ENCODE data around the gene KIF13A. TPM values are rescaled to one million over a fixed set of nuclear protein-coding genes. Genes with fewer than 3 reads are reported as not detected.
"Not testable (repeated sequence)": the region's sequence is repeated elsewhere in the genome, so short reads cannot be mapped to it uniquely, and the experiment has no call there.

KIF13A gene
- total RNA-seq, 5 donors from 2014 or later (not counting 1 experiment from before 2014, with no cell fraction given): 0.55 to 2.0 (median 0.92) TPM

DNA sequence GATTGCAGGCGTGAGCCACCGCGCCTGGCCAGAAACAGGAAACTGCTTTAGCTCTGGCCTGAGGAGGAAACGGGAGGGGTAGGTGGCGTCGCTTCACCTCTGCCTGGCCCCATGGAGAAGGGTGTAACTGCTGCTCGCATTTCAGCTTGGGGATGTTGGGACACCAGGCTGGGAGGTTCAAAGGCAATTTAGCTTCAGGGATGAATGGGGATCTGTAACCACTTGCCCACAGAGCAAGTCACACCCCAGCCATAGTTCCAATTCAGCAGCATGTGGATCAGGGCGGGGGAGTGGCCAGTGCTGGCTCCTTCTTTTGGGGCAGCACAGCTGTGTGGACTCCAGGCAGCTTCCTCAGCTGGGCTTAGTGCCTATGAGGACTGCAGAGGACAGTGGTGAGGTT is 245.9 kb downstream of the KIF13A start:
- H3K4me3 Mint-ChIP-seq: no peak overlapping the region
- Histone ChIP-seq H3K4me1 (ENCODE audit: control insufficient read depth in 1 of 2, extremely low read depth in 1 of 2, insufficient read depth in 2 of 2, low read length in 2 of 2) (no peaks in the 10 kb centered on the region), H3K4me3 (ENCODE audit: control insufficient read depth in 1 of 2, extremely low read depth in 1 of 2, low read length in 1 of 2) (no peak overlapping the region), H3K27me3 (replicated peaks in 1 of 2; ENCODE audit: control insufficient read depth in 2 of 2, extremely low read depth in 1 of 2, insufficient read depth in 2 of 2, low read length in 1 of 2) (peaks cover 0 to 18% of the 10 kb centered on the region in 2 experiments), H3K27ac (ENCODE audit: low read length) (no peak overlapping the region), H3K36me3 (ENCODE audit: control insufficient read depth in 2 of 2, extremely low read depth in 1 of 2, insufficient read depth in 1 of 2, low read length in 1 of 2) (no peaks in the 10 kb centered on the region), H3K9me3 (no peaks in the 10 kb centered on the region)
- H3K27ac Mint-ChIP-seq: no peak overlapping the region
- peaks cover 16 to 21% (median 18%) of the 10 kb centered on the region in 3 donors for H3K9me3 Mint-ChIP-seq
- DNase-seq (no peak), ATAC-seq (replicated peaks in 1 of 4) (no peak)
- ChIA-PET POLR2A (no interaction called here), CTCF (no interaction called here)
- 67% methylated on average over 3 of the region's 8 CpGs for WGBS (ENCODE audit: insufficient coverage)
- peaks cover 5 to 8% of the 10 kb centered on the region in 2 donors for H3K27me3 Mint-ChIP-seq
- H3K4me1 Mint-ChIP-seq: peaks cover 0 to 2% (median 0%) of the 10 kb centered on the region in 3 donors
- H3K36me3 Mint-ChIP-seq: peaks cover 6% of the 10 kb centered on the region

- peaks cover 0 to 2% (median 0%) of the 10 kb centered on the region in 3 donors for H3K4me1 Mint-ChIP-seq
- no peak overlapping the region for H3K27ac Mint-ChIP-seq
- H3K36me3 Mint-ChIP-seq: peaks cover 6% of the 10 kb centered on the region
- no peaks in the 10 kb centered on the region for H3K9me3 ChIP-seq
- H3K4me3 ChIP-seq (ENCODE audit: control insufficient read depth in 1 of 2, extremely low read depth in 1 of 2, low read length in 1 of 2): no peak overlapping the region
- H3K27me3 Mint-ChIP-seq: peaks cover 5 to 8% of the 10 kb centered on the region in 2 donors
- no peak overlapping the region for H3K27ac ChIP-seq (ENCODE audit: low read length)
- ChIA-PET CTCF (interaction anchor here in 1 of 2 donors (0.5 kb wide), 1 partner anchor 64 kb away, joined by 5 read pairs; no protein-coding TSS in a partner anchor), POLR2A (no interaction called here)
- no peak for ATAC-seq (replicated peaks in 1 of 4)
- DNase-seq: no peak
- H3K4me3 Mint-ChIP-seq: no peak overlapping the region
- H3K9me3 Mint-ChIP-seq: peaks cover 16 to 21% (median 18%) of the 10 kb centered on the region in 3 donors
- 70% methylated on average over 5 of the region's 5 CpGs for WGBS (ENCODE audit: insufficient coverage)
- no peaks in the 10 kb centered on the region for H3K36me3 ChIP-seq (ENCODE audit: control insufficient read depth in 2 of 2, extremely low read depth in 1 of 2, insufficient read depth in 1 of 2, low read length in 1 of 2)
- peaks cover 0 to 18% of the 10 kb centered on the region in 2 experiments for H3K27me3 ChIP-seq (replicated peaks in 1 of 2; ENCODE audit: control insufficient read depth in 2 of 2, extremely low read depth in 1 of 2, insufficient read depth in 2 of 2, low read length in 1 of 2)
- no peaks in the 10 kb centered on the region for H3K4me1 ChIP-seq (ENCODE audit: control insufficient read depth in 1 of 2, extremely low read depth in 1 of 2, insufficient read depth in 2 of 2, low read length in 2 of 2)
These were observed 246.7 kb downstream of the KIF13A start for GRCh38 chr6:17740559-17741220.

GRCh38 chr6:17737704-17738252 is 249.7 kb downstream of the KIF13A start:
- Histone ChIP-seq H3K36me3 (ENCODE audit: control insufficient read depth in 2 of 2, extremely low read depth in 1 of 2, insufficient read depth in 1 of 2, low read length in 1 of 2) (no peaks in the 10 kb centered on the region), H3K4me1 (ENCODE audit: control insufficient read depth in 1 of 2, extremely low read depth in 1 of 2, insufficient read depth in 2 of 2, low read length in 2 of 2) (no peaks in the 10 kb centered on the region), H3K9me3 (no peaks in the 10 kb centered on the region), H3K4me3 (ENCODE audit: control insufficient read depth in 1 of 2, extremely low read depth in 1 of 2, low read length in 1 of 2) (no peak overlapping the region), H3K27me3 (replicated peaks in 1 of 2; ENCODE audit: control insufficient read depth in 2 of 2, extremely low read depth in 1 of 2, insufficient read depth in 2 of 2, low read length in 1 of 2) (peaks cover 0 to 14% of the 10 kb centered on the region in 2 experiments), H3K27ac (ENCODE audit: low read length) (no peak overlapping the region)
- DNase-seq (no peak), ATAC-seq (replicated peaks in 1 of 4) (no peak)
- POLR2A ChIA-PET: no interaction called here
- Mint-ChIP-seq H3K27me3 (peaks cover 5 to 8% of the 10 kb centered on the region in 2 donors), H3K9me3 (peaks cover 16 to 21% (median 18%) of the 10 kb centered on the region in 3 donors), H3K36me3 (peaks cover 6% of the 10 kb centered on the region), H3K27ac (no peak overlapping the region), H3K4me1 (no peaks in the 10 kb centered on the region), H3K4me3 (no peak overlapping the region)
- CTCF ChIA-PET: no interaction called here
- WGBS (ENCODE audit: insufficient coverage): no CpG with 5 or more reads among the region's 1 CpG

GRCh38 chr6:17735311-17735710 is 252.1 kb downstream of the KIF13A start:
- H3K4me1 ChIP-seq (ENCODE audit: control insufficient read depth in 1 of 2, extremely low read depth in 1 of 2, insufficient read depth in 2 of 2, low read length in 2 of 2); H3K4me1 Mint-ChIP-seq; H3K9me3 ChIP-seq; DNase-seq; H3K4me3 Mint-ChIP-seq; H3K36me3 Mint-ChIP-seq; H3K27me3 ChIP-seq (replicated peaks in 1 of 2; ENCODE audit: control insufficient read depth in 2 of 2, extremely low read depth in 1 of 2, insufficient read depth in 2 of 2, low read length in 1 of 2); POLR2A ChIA-PET; ATAC-seq (replicated peaks in 1 of 4); CTCF ChIA-PET; H3K36me3 ChIP-seq (ENCODE audit: control insufficient read depth in 2 of 2, extremely low read depth in 1 of 2, insufficient read depth in 1 of 2, low read length in 1 of 2); H3K27ac ChIP-seq (ENCODE audit: low read length); H3K4me3 ChIP-seq (ENCODE audit: control insufficient read depth in 1 of 2, extremely low read depth in 1 of 2, low read length in 1 of 2); H3K27ac Mint-ChIP-seq; H3K27me3 Mint-ChIP-seq: not testable (repeated sequence)
- peaks cover 13 to 21% (median 18%) of the 10 kb centered on the region in 3 donors for H3K9me3 Mint-ChIP-seq
- no CpG with 5 or more reads among the region's 27 CpGs for WGBS (ENCODE audit: insufficient coverage)

GRCh38 chr6:17730078-17730704 is 257.2 kb downstream of the KIF13A start:
- CTCF ChIA-PET: no interaction called here
- no peaks in the 10 kb centered on the region for H3K27me3 Mint-ChIP-seq
- H3K4me1 ChIP-seq (ENCODE audit: control insufficient read depth in 1 of 2, extremely low read depth in 1 of 2, insufficient read depth in 2 of 2, low read length in 2 of 2): no peaks in the 10 kb centered on the region
- no peaks in the 10 kb centered on the region for H3K36me3 Mint-ChIP-seq
- ATAC-seq (replicated peaks in 1 of 4): no peak
- H3K4me3 Mint-ChIP-seq: no peak overlapping the region
- no peak for DNase-seq
- H3K27me3 ChIP-seq (replicated peaks in 1 of 2; ENCODE audit: control insufficient read depth in 2 of 2, extremely low read depth in 1 of 2, insufficient read depth in 2 of 2, low read length in 1 of 2): peaks cover 0 to 4% of the 10 kb centered on the region in 2 experiments
- no peaks in the 10 kb centered on the region for H3K9me3 Mint-ChIP-seq
- WGBS (ENCODE audit: insufficient coverage): no CpG with 5 or more reads among the region's 6 CpGs
- no peak overlapping the region for H3K27ac ChIP-seq (ENCODE audit: low read length)
- no peaks in the 10 kb centered on the region for H3K4me1 Mint-ChIP-seq
- H3K27ac Mint-ChIP-seq: no peak overlapping the region
- no peaks in the 10 kb centered on the region for H3K9me3 ChIP-seq
- H3K36me3 ChIP-seq (ENCODE audit: control insufficient read depth in 2 of 2, extremely low read depth in 1 of 2, insufficient read depth in 1 of 2, low read length in 1 of 2): no peaks in the 10 kb centered on the region
- H3K4me3 ChIP-seq (ENCODE audit: control insufficient read depth in 1 of 2, extremely low read depth in 1 of 2, low read length in 1 of 2): no peak overlapping the region
- POLR2A ChIA-PET: no interaction called here

- Histone ChIP-seq H3K27me3 (replicated peaks in 1 of 2; ENCODE audit: control insufficient read depth in 2 of 2, extremely low read depth in 1 of 2, insufficient read depth in 2 of 2, low read length in 1 of 2) (peaks cover 0 to 4% of the 10 kb centered on the region in 2 experiments), H3K4me1 (ENCODE audit: control insufficient read depth in 1 of 2, extremely low read depth in 1 of 2, insufficient read depth in 2 of 2, low read length in 2 of 2) (no peaks in the 10 kb centered on the region), H3K27ac (ENCODE audit: low read length) (no peak overlapping the region), H3K36me3 (ENCODE audit: control insufficient read depth in 2 of 2, extremely low read depth in 1 of 2, insufficient read depth in 1 of 2, low read length in 1 of 2) (no peaks in the 10 kb centered on the region), H3K4me3 (ENCODE audit: control insufficient read depth in 1 of 2, extremely low read depth in 1 of 2, low read length in 1 of 2) (no peak overlapping the region), H3K9me3 (no peaks in the 10 kb centered on the region)
- CTCF ChIA-PET: interaction anchor here in 1 of 2 donors (0.7 kb wide), 1 partner anchor 75 kb away, joined by 9 read pairs; no protein-coding TSS in a partner anchor
- WGBS (ENCODE audit: insufficient coverage): 88% methylated on average over 5 of the region's 12 CpGs
- ATAC-seq (replicated peaks in 1 of 4): no peak
- no peaks in the 10 kb centered on the region for H3K4me1 Mint-ChIP-seq
- no peak overlapping the region for H3K4me3 Mint-ChIP-seq
- H3K27ac Mint-ChIP-seq: no peak overlapping the region
- POLR2A ChIA-PET: no interaction called here
- no peaks in the 10 kb centered on the region for H3K36me3 Mint-ChIP-seq
- no peaks in the 10 kb centered on the region for H3K27me3 Mint-ChIP-seq
- DNase-seq: no peak
- no peaks in the 10 kb centered on the region for H3K9me3 Mint-ChIP-seq
These were observed 258.0 kb downstream of the KIF13A start for GRCh38 chr6:17729223-17730077.

Measured in T-cell (primary cell).